Stimulated activated naive CD8-positive, alpha-beta T cell treated with anti-CD3 and anti-CD28 coated beads, Interleukin-15, Interleukin-2, amounts not matched to agents 100 ng/mL and 50 ng/mL, for 24 hours (primary cell): ENCODE measurements around the gene XCR1.
"Not testable (repeated sequence)": the region's sequence is repeated elsewhere in the genome, so short reads cannot be mapped to it uniquely, and the experiment has no call there.

Experiments used
- H3K27ac Mint-ChIP-seq: one replicate; pipeline ENCODE4 v1.8.0; 2021; ENCODE audit warnings: mild to moderate bottlenecking, mixed read lengths
- H3K27me3 Mint-ChIP-seq: one replicate; pipeline ENCODE4 v1.8.0; 2021; ENCODE audit warnings: mixed read lengths
- H3K36me3 Mint-ChIP-seq: one replicate; pipeline ENCODE4 v1.8.0; 2021; ENCODE audit warnings: low read depth, mixed read lengths
- H3K4me1 Mint-ChIP-seq: one replicate; pipeline ENCODE4 v1.8.0; 2021; ENCODE audit warnings: low read depth, mixed read lengths
- H3K4me3 Mint-ChIP-seq: one replicate; pipeline ENCODE4 v1.8.0; 2021; ENCODE audit warnings: mild to moderate bottlenecking, mixed read lengths
- H3K9me3 Mint-ChIP-seq: one replicate; pipeline ENCODE4 v1.8.0; 2021; ENCODE audit warnings: mixed read lengths

Gene XCR1

GRCh38 chr3:46057716-46058115 is 30.4 kb upstream of the XCR1 start:
- Mint-ChIP-seq H3K4me1 (no peaks in the 10 kb centered on the region), H3K9me3 (no peaks in the 10 kb centered on the region), H3K27me3 (peaks cover 38% of the 10 kb centered on the region), H3K27ac (no peak overlapping the region), H3K4me3 (no peak overlapping the region), H3K36me3 (no peaks in the 10 kb centered on the region)

- Mint-ChIP-seq H3K4me1 (no peaks in the 10 kb centered on the region), H3K4me3 (no peak overlapping the region), H3K9me3 (no peaks in the 10 kb centered on the region), H3K36me3 (no peaks in the 10 kb centered on the region), H3K27me3 (peaks cover 35% of the 10 kb centered on the region), H3K27ac (no peak overlapping the region)
Measured at GRCh38 chr3:46056686-46057085, 29.4 kb upstream of the XCR1 start.

- H3K4me1 Mint-ChIP-seq, H3K4me3 Mint-ChIP-seq, H3K9me3 Mint-ChIP-seq, H3K36me3 Mint-ChIP-seq, H3K27ac Mint-ChIP-seq: not testable (repeated sequence)
- H3K27me3 Mint-ChIP-seq, result peaks cover 27% of the 10 kb centered on the region
Measured at GRCh38 chr3:46053761-46054515, 26.7 kb upstream of the XCR1 start.

- H3K9me3 Mint-ChIP-seq, H3K27ac Mint-ChIP-seq, H3K4me1 Mint-ChIP-seq, H3K4me3 Mint-ChIP-seq, H3K36me3 Mint-ChIP-seq: not testable (repeated sequence)
- H3K27me3 Mint-ChIP-seq, result peaks cover 26% of the 10 kb centered on the region
Measured at GRCh38 chr3:46053265-46053664, 26.0 kb upstream of the XCR1 start.

- H3K27ac Mint-ChIP-seq, result no peak overlapping the region
- no peak overlapping the region for H3K4me3 Mint-ChIP-seq
- no peaks in the 10 kb centered on the region for H3K36me3 Mint-ChIP-seq
- H3K27me3 Mint-ChIP-seq, result peaks cover 19% of the 10 kb centered on the region
- H3K4me1 Mint-ChIP-seq, result peaks cover under 1% of the 10 kb centered on the region
- H3K9me3 Mint-ChIP-seq, result no peaks in the 10 kb centered on the region
Measured at GRCh38 chr3:46052531-46052930, 25.2 kb upstream of the XCR1 start.

- Mint-ChIP-seq H3K4me3 (no peak overlapping the region), H3K36me3 (no peaks in the 10 kb centered on the region), H3K27me3 (peaks cover 13% of the 10 kb centered on the region), H3K4me1 (peaks cover 20% of the 10 kb centered on the region), H3K9me3 (no peaks in the 10 kb centered on the region), H3K27ac (no peak overlapping the region)
Measured at GRCh38 chr3:46049093-46049492, 21.8 kb upstream of the XCR1 start.

- H3K36me3 Mint-ChIP-seq, H3K4me3 Mint-ChIP-seq, H3K27ac Mint-ChIP-seq, H3K9me3 Mint-ChIP-seq: not testable (repeated sequence)
- Mint-ChIP-seq H3K4me1 (peaks cover 20% of the 10 kb centered on the region), H3K27me3 (peaks cover 13% of the 10 kb centered on the region)
Measured at GRCh38 chr3:46046231-46046630, 18.9 kb upstream of the XCR1 start.

- Mint-ChIP-seq H3K27me3 (peaks cover 13% of the 10 kb centered on the region), H3K4me1 (no peaks in the 10 kb centered on the region), H3K36me3 (no peaks in the 10 kb centered on the region), H3K4me3 (no peak overlapping the region), H3K27ac (no peak overlapping the region), H3K9me3 (peaks cover 4% of the 10 kb centered on the region)
Measured at GRCh38 chr3:46038916-46039315, 11.6 kb upstream of the XCR1 start.

GRCh38 chr3:46038071-46038470 is 10.8 kb upstream of the XCR1 start:
- H3K4me3 Mint-ChIP-seq, H3K36me3 Mint-ChIP-seq, H3K9me3 Mint-ChIP-seq, H3K27ac Mint-ChIP-seq, H3K4me1 Mint-ChIP-seq: not testable (repeated sequence)
- peaks cover 13% of the 10 kb centered on the region for H3K27me3 Mint-ChIP-seq

- Mint-ChIP-seq H3K9me3 (no peaks in the 10 kb centered on the region), H3K4me1 (no peaks in the 10 kb centered on the region), H3K36me3 (no peaks in the 10 kb centered on the region), H3K27me3 (peaks cover 10% of the 10 kb centered on the region), H3K27ac (no peak overlapping the region), H3K4me3 (no peak overlapping the region)
Measured at GRCh38 chr3:46036191-46036590, 8.9 kb upstream of the XCR1 start.

- Mint-ChIP-seq H3K27ac (no peak overlapping the region), H3K27me3 (peaks cover 4% of the 10 kb centered on the region), H3K4me3 (no peak overlapping the region), H3K36me3 (no peaks in the 10 kb centered on the region), H3K4me1 (peaks cover 3% of the 10 kb centered on the region), H3K9me3 (peaks cover 9% of the 10 kb centered on the region)
Measured at GRCh38 chr3:46031747-46032146, 4.5 kb upstream of the XCR1 start.

GRCh38 chr3:46031269-46031668 is 4.0 kb upstream of the XCR1 start:
- Mint-ChIP-seq H3K27ac (no peak overlapping the region), H3K36me3 (no peaks in the 10 kb centered on the region), H3K9me3 (peaks cover 9% of the 10 kb centered on the region), H3K27me3 (peaks cover 4% of the 10 kb centered on the region), H3K4me1 (peaks cover 3% of the 10 kb centered on the region), H3K4me3 (no peak overlapping the region)

- Mint-ChIP-seq H3K36me3 (no peaks in the 10 kb centered on the region), H3K27ac (no peak overlapping the region), H3K4me1 (peaks cover 3% of the 10 kb centered on the region), H3K27me3 (peaks cover 4% of the 10 kb centered on the region), H3K9me3 (peaks cover 9% of the 10 kb centered on the region), H3K4me3 (no peak overlapping the region)
Measured at GRCh38 chr3:46030626-46031025, 3.3 kb upstream of the XCR1 start.

- H3K9me3 Mint-ChIP-seq, result peaks cover 9% of the 10 kb centered on the region
- H3K4me1 Mint-ChIP-seq, result peaks cover 3% of the 10 kb centered on the region
- no peak overlapping the region for H3K4me3 Mint-ChIP-seq
- H3K36me3 Mint-ChIP-seq, result no peaks in the 10 kb centered on the region
- peaks cover 4% of the 10 kb centered on the region for H3K27me3 Mint-ChIP-seq
- H3K27ac Mint-ChIP-seq, result peak overlapping the region; percentile 12
Measured at GRCh38 chr3:46029953-46030543, 2.8 kb upstream of the XCR1 start.

GRCh38 chr3:46027736-46028397 is 584 bp upstream of the XCR1 start:
- H3K4me3 Mint-ChIP-seq, result no peak overlapping the region

More at GRCh38 chr3:46027736-46028397, 584 bp upstream of the XCR1 start:
- no peak overlapping the region for H3K27ac Mint-ChIP-seq
- H3K4me1 Mint-ChIP-seq, result peaks cover 3% of the 10 kb centered on the region
- peaks cover 8% of the 10 kb centered on the region for H3K27me3 Mint-ChIP-seq
- H3K36me3 Mint-ChIP-seq, result no peaks in the 10 kb centered on the region
- peaks cover 9% of the 10 kb centered on the region for H3K9me3 Mint-ChIP-seq
